Prostate gland (tissue), 2 donors: ENCODE measurements around the gene FURIN.

Experiments used
- POLR2AphosphoS5 ChIP-seq: sonication (generic); formaldehyde crosslinking; IDR thresholded peaks from one replicate; pipeline ENCODE4 v1.6.1; 2017; ENCODE audit warnings: antibody characterized with exemption
- TF ChIP-seq, protein P1 (sequence below), 4 experiments: fragments of 200-600 bp in 2 of 4; fragments of 450-650 bp in 2 of 4; sonication (generic) in 2 of 4; IDR thresholded peaks; 1 replicate in 3 of 4; 2 replicates in 1 of 4; pipeline ENCODE4 v1.5.1; 2016 to 2019; ENCODE audit warnings: antibody characterized with exemption in 4 of 4, mild to moderate bottlenecking in 2 of 4, moderate library complexity in 2 of 4

DNA sequence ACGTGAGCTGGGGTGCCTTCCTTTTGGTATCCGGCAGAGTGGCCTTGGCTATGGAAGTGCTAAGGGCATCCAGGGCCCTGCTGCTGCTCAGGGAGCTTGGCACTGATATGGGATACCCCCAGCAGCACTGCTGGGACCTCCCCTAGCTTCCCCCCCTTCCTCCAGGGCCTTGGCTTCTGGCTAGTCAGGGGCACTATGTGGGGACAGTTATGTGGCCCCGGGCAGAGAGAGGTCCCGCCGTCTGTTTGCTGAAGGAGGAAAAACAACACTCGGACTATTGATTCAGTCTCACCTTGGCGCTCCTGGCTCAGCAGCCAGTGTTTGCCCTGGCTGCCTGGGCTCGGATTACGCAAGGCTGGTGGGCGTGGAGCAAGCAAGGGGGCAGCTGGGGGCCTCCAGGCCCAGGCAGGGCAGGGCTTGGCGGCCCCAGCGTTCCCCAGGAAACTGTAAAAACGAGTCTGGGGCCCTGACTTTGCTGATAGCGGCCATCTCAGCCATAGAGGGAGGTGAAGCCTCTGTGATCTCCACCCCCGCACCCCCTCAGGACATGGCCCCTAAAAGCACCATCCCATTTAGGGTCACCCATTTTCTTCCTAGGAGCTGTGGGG is 5.7 kb downstream of the FURIN start:
- TF ChIP-seq, protein P1, sequence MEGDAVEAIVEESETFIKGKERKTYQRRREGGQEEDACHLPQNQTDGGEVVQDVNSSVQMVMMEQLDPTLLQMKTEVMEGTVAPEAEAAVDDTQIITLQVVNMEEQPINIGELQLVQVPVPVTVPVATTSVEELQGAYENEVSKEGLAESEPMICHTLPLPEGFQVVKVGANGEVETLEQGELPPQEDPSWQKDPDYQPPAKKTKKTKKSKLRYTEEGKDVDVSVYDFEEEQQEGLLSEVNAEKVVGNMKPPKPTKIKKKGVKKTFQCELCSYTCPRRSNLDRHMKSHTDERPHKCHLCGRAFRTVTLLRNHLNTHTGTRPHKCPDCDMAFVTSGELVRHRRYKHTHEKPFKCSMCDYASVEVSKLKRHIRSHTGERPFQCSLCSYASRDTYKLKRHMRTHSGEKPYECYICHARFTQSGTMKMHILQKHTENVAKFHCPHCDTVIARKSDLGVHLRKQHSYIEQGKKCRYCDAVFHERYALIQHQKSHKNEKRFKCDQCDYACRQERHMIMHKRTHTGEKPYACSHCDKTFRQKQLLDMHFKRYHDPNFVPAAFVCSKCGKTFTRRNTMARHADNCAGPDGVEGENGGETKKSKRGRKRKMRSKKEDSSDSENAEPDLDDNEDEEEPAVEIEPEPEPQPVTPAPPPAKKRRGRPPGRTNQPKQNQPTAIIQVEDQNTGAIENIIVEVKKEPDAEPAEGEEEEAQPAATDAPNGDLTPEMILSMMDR (IDR thresholded peaks at IDR 0.05): no peak
- peak; percentile 15 for TF ChIP-seq POLR2AphosphoS5
